ENCODE measurements around the gene AANAT.
"Not testable (repeated sequence)": the region's sequence is repeated elsewhere in the genome, so short reads cannot be mapped to it uniquely, and the experiment has no call there.

The AANAT gene

GRCh38 chr17:76506408-76507345, 39.3 kb downstream of the AANAT start:
- peak; percentile 66 for DNase-seq (ENCODE audit: low spot score)

GRCh38 chr17:76508472-76509063, 41.2 kb downstream of the AANAT start:
- DNase-seq (ENCODE audit: low spot score) = not testable (repeated sequence)

- DNase-seq (ENCODE audit: low spot score) = no peak
Observed at GRCh38 chr17:76510831-76511244, 43.4 kb downstream of the AANAT start.

GRCh38 chr17:76511668-76512365, 44.4 kb downstream of the AANAT start:
- DNase-seq (ENCODE audit: low spot score) = no peak

- no peak for DNase-seq (ENCODE audit: low spot score)
Observed at GRCh38 chr17:76512366-76513305, 45.2 kb downstream of the AANAT start.

GRCh38 chr17:76513306-76513692, 45.9 kb downstream of the AANAT start:
- DNase-seq (ENCODE audit: low spot score) = no peak

GRCh38 chr17:76514355-76514754, 47.0 kb downstream of the AANAT start:
- DNase-seq (ENCODE audit: low spot score) = not testable (repeated sequence)

GRCh38 chr17:76515274-76515949, 48.0 kb downstream of the AANAT start:
- DNase-seq (ENCODE audit: low spot score) = peak; percentile 65

- no peak for DNase-seq (ENCODE audit: low spot score)
Observed at GRCh38 chr17:76517638-76518038, 50.2 kb downstream of the AANAT start.

- DNase-seq (ENCODE audit: low spot score) = no peak
Observed at GRCh38 chr17:76519048-76519966, 51.9 kb downstream of the AANAT start.

Measured in SW480 (cell line).